SK-N-SH (cell line): ENCODE data around the gene TIMP2. TPM values are rescaled to one million over a fixed set of nuclear protein-coding genes. Genes with fewer than 3 reads are reported as not detected.

ENCODE experiments used
- CTCF ChIA-PET: fragments of 300-600, 350-600 bp; formaldehyde crosslinking; extraction: SDS; loops from one replicate; lab custom pipeline; 2021; lab: Yijun Ruan, JAX
- POLR2A ChIA-PET: fragments of 350-600 bp; sonication (Branson Sonifier 250); formaldehyde crosslinking; extraction: SDS; loops from one replicate; lab custom pipeline; 2020; ENCODE audit warnings: antibody characterized with exemption, inconsistent platforms; lab: Yijun Ruan, JAX
- DNase-seq: peaks from one replicate; pipeline ENCODE4 v3.0.0; 2012
- H2AFZ ChIP-seq: fragments of 200-600 bp; sonication (generic); 2 replicates; pipeline ENCODE4 v1.8.1; 2016; ENCODE audit warnings: antibody characterized with exemption, mild to moderate bottlenecking, low read depth
- H3F3A ChIP-seq: fragments of 200-600 bp; sonication (generic); replicated peaks from 2 replicates; pipeline ENCODE3; 2016; ENCODE audit warnings: antibody characterized with exemption, mild to moderate bottlenecking; ENCODE audit not compliant: insufficient read depth
- H3K27ac ChIP-seq, 2 experiments: fragments of 200-500 bp in 1 of 2; fragments of 200-600 bp in 1 of 2; sonication (Bioruptor generic) in 1 of 2; sonication (generic), shearing (Covaris generic) in 1 of 2; 2 replicates each; pipeline versions ENCODE4 v1.5.1 to v1.6.1; 2014 to 2016; ENCODE audit warnings: low read depth in 2 of 2, inconsistent platforms in 1 of 2, low read length in 1 of 2, mild to moderate bottlenecking in 1 of 2, mixed read lengths in 1 of 2
- H3K27me3 ChIP-seq: fragments of 200-600 bp; sonication (generic), shearing (Covaris generic); 2 replicates; pipeline ENCODE4 v1.6.1; 2016; ENCODE audit warnings: mixed run types; ENCODE audit not compliant: insufficient read depth
- H3K36me3 ChIP-seq, 2 experiments: fragments of 200-500 bp in 1 of 2; fragments of 200-600 bp in 1 of 2; sonication (Bioruptor generic) in 1 of 2; sonication (generic) in 1 of 2; replicated peaks in 1 of 2; 2 replicates each; pipeline versions ENCODE3 to v1.5.1; 2014 to 2016; ENCODE audit warnings: low read length in 1 of 2, mild to moderate bottlenecking in 1 of 2; ENCODE audit not compliant: insufficient read depth in 2 of 2, control insufficient read depth in 1 of 2
- H3K4me1 ChIP-seq, 2 experiments: fragments of 200-500 bp in 1 of 2; fragments of 200-600 bp in 1 of 2; sonication (Bioruptor generic) in 1 of 2; sonication (generic), shearing (Covaris generic) in 1 of 2; 2 replicates each; pipeline versions ENCODE4 v1.5.1 to v1.6.1; 2014 to 2016; ENCODE audit warnings: low read depth in 1 of 2, low read length in 1 of 2, mixed run types in 1 of 2; ENCODE audit not compliant: insufficient read depth in 2 of 2, control insufficient read depth in 1 of 2
- H3K4me2 ChIP-seq: fragments of 200-600 bp; sonication (generic), shearing (Covaris generic); 2 replicates; pipeline ENCODE4 v1.6.1; 2017; ENCODE audit warnings: mixed run types
- H3K4me3 ChIP-seq, 2 experiments: fragments of 200-500 bp in 1 of 2; fragments of 200-600 bp in 1 of 2; sonication (Bioruptor generic) in 1 of 2; sonication (generic), shearing (Covaris generic) in 1 of 2; 2 replicates each; pipeline versions ENCODE4 v1.5.1 to v1.8.1; 2014 to 2016; ENCODE audit warnings: low read depth in 2 of 2, inconsistent platforms in 1 of 2, low read length in 1 of 2, mild to moderate bottlenecking in 1 of 2, mixed read lengths in 1 of 2, moderate library complexity in 1 of 2
- H3K79me2 ChIP-seq: fragments of 200-600 bp; sonication (generic); 2 replicates; pipeline ENCODE4 v1.8.1; 2017; ENCODE audit warnings: mild to moderate bottlenecking; ENCODE audit not compliant: insufficient read depth
- H3K9ac ChIP-seq: fragments of 200-600 bp; sonication (generic); 2 replicates; pipeline ENCODE4 v1.6.1; 2017; ENCODE audit warnings: mixed run types
- H3K9me2 ChIP-seq: fragments of 200-600 bp; sonication (generic); 2 replicates; pipeline ENCODE4 v1.6.1; 2017; ENCODE audit warnings: mixed run types
- H3K9me3 ChIP-seq: fragments of 200-600 bp; sonication (generic); 2 replicates; pipeline ENCODE4 v1.6.1; 2017; ENCODE audit warnings: mixed run types, mild to moderate bottlenecking, moderate library complexity
- H4K20me1 ChIP-seq: fragments of 200-600 bp; sonication (generic); 2 replicates; pipeline ENCODE4 v1.6.1; 2017; ENCODE audit warnings: mild to moderate bottlenecking, mixed run types; ENCODE audit not compliant: insufficient read depth
- CHD2 ChIP-seq: fragments of 150-350 bp; IDR thresholded peaks from 2 replicates; pipeline ENCODE4 v1.6.1; 2018; ENCODE audit warnings: low read length; ENCODE audit not compliant: partially characterized antibody
- CTCF ChIP-seq: fragments of 200-600 bp; sonication (generic); IDR thresholded peaks from 2 replicates; pipeline ENCODE4 v1.6.1; 2017; ENCODE audit warnings: antibody characterized with exemption, mild to moderate bottlenecking, moderate library complexity
- ELF1 ChIP-seq: IDR thresholded peaks from 2 replicates; pipeline ENCODE4 v1.4.0; 2012
- EZH2phosphoT487 ChIP-seq: fragments of 200-600 bp; sonication (generic); IDR thresholded peaks from 2 replicates; pipeline ENCODE4 v1.6.1; 2017; ENCODE audit warnings: low read depth, mixed run types, mild to moderate bottlenecking, antibody characterized with exemption, moderate library complexity, borderline replicate concordance
- FOSL2 ChIP-seq: IDR thresholded peaks from 2 replicates; pipeline ENCODE4 v1.4.0; 2012; ENCODE audit warnings: low read depth, mild to moderate bottlenecking, moderate library complexity, borderline replicate concordance
- FOXJ3 ChIP-seq: sonication (generic); formaldehyde crosslinking; IDR thresholded peaks from 2 replicates; pipeline ENCODE4 v1.5.1; 2020; ENCODE audit warnings: mild to moderate bottlenecking, missing genetic modification reagents
- GABPA ChIP-seq: IDR thresholded peaks from 2 replicates; pipeline ENCODE4 v1.4.0; 2012; ENCODE audit warnings: low read depth, mild to moderate bottlenecking
- IRF3 ChIP-seq: fragments of 150-350 bp; IDR thresholded peaks from 2 replicates; pipeline ENCODE4 v1.6.1; 2016; ENCODE audit warnings: mild to moderate bottlenecking, low read depth, low read length
- MAX ChIP-seq: IDR thresholded peaks from 2 replicates; pipeline ENCODE4 v1.4.0; 2012; ENCODE audit warnings: low read depth
- MEF2A ChIP-seq: IDR thresholded peaks from 2 replicates; pipeline ENCODE4 v1.4.0; 2012; ENCODE audit warnings: low read depth, borderline replicate concordance
- MXI1 ChIP-seq: IDR thresholded peaks from 2 replicates; pipeline ENCODE4 v1.6.1; 2012; ENCODE audit warnings: mild to moderate bottlenecking, low read depth, low read length, improper control_type of control experiment
- NRF1 ChIP-seq: IDR thresholded peaks from 2 replicates; pipeline ENCODE4 v1.6.1; 2012; ENCODE audit warnings: low read depth, mild to moderate bottlenecking, low read length
- PBX3 ChIP-seq: IDR thresholded peaks from 2 replicates; pipeline ENCODE4; 2012
- POLR2AphosphoS5 ChIP-seq: IDR thresholded peaks from 2 replicates; pipeline ENCODE4 v1.6.1; 2012; ENCODE audit warnings: low read depth, low read length
- RAD21 ChIP-seq: IDR thresholded peaks from 2 replicates; pipeline ENCODE4 v1.6.1; 2012; ENCODE audit warnings: mild to moderate bottlenecking, low read length
- RCOR1 ChIP-seq: fragments of 150-350 bp; IDR thresholded peaks from 2 replicates; pipeline ENCODE4 v1.6.1; 2017; ENCODE audit warnings: antibody characterized with exemption, low read length
- RFX5 ChIP-seq: IDR thresholded peaks from 2 replicates; pipeline ENCODE4 v1.6.1; 2012; ENCODE audit warnings: mild to moderate bottlenecking, improper control_type of control experiment, low read length
- RXRA ChIP-seq: IDR thresholded peaks from 2 replicates; pipeline ENCODE4 v1.4.0; 2012; ENCODE audit warnings: low read depth, mild to moderate bottlenecking, borderline replicate concordance
- SMC3 ChIP-seq: IDR thresholded peaks from 2 replicates; pipeline ENCODE4 v1.6.1; 2012; ENCODE audit warnings: low read depth, low read length, improper control_type of control experiment
- TAF1 ChIP-seq: IDR thresholded peaks from 2 replicates; pipeline ENCODE4 v1.6.1; 2012; ENCODE audit warnings: low read depth, mild to moderate bottlenecking, low read length, moderate library complexity, borderline replicate concordance
- TCF12 ChIP-seq: IDR thresholded peaks from 2 replicates; pipeline ENCODE4 v1.4.0; 2012
- TEAD4 ChIP-seq: IDR thresholded peaks from 2 replicates; pipeline ENCODE4 v1.4.0; 2012; ENCODE audit warnings: mild to moderate bottlenecking, borderline replicate concordance; ENCODE audit not compliant: insufficient read depth
- YY1 ChIP-seq: IDR thresholded peaks from 2 replicates; pipeline ENCODE4 v1.4.0; 2012; ENCODE audit warnings: low read depth, mild to moderate bottlenecking
- ZBTB33 ChIP-seq: IDR thresholded peaks from 2 replicates; pipeline ENCODE4 v1.4.0; 2012; ENCODE audit warnings: low read depth, borderline replicate concordance
- WGBS: methylation state at CpG from one replicate; pipeline ENCODE4 v1.1.6; 2017; ENCODE audit warnings: low lambda C conversion rate; 5-methylcytosine and 5-hydroxymethylcytosine counted together
- polyA plus RNA-seq, 3 experiments: library from polyadenylated mRNA; depleted of rRNA; stranded (reverse); fragments of >200 nt; gene quantifications; 2 replicates each; pipeline ENCODE4 v1.2.3, GENCODE V29; 2012

Gene TIMP2
- polyA plus RNA-seq, 1 of the 3 experiments (the other 2 are of a cell fraction) = 441 TPM

- Histone ChIP-seq H3K4me2 (peak overlapping the region; percentile 61), H3K79me2 (peaks cover 65% of the 10 kb centered on the region), H4K20me1 (no peaks in the 10 kb centered on the region), H3K9me3 (no peaks in the 10 kb centered on the region), H3K4me3 (peak overlapping the region in 1 of 2 experiments; percentile 1; a peak in 1 of 4 replicates), H2AFZ (no peak overlapping the region; the same call in 1 of the 2 replicates), H3K27me3 (no peaks in the 10 kb centered on the region), H3K9me2 (no peaks in the 10 kb centered on the region), H3K9ac (peak overlapping the region; percentile 58), H3K27ac (peak overlapping the region; percentile 50 to 98), H3K36me3 (peaks cover 4 to 55% of the 10 kb centered on the region in 2 experiments), H3F3A (peaks cover 49% of the 10 kb centered on the region), H3K4me1 (peaks cover 3 to 7% of the 10 kb centered on the region in 2 experiments; a peak in 3 of 4 replicates)
- WGBS = 38% methylated on average over 17 of the region's 17 CpGs
- no peak for DNase-seq
- POLR2A ChIA-PET = no interaction called here
- CTCF ChIA-PET = interaction anchor here (1.8 to 17.6 kb wide), 3 partner anchors 10 to 106 kb away, joined by 5 to 458 read pairs (median 7); partner anchors contain the start of gene LGALS3BP
- TF ChIP-seq POLR2AphosphoS5 = peak; percentile 67
- peak; percentile 90 for TF ChIP-seq FOSL2
- TF ChIP-seq IRF3 = no peak
- TF ChIP-seq RXRA = peak; percentile 84; the same call in 1 of the 2 replicates
- TF ChIP-seq RFX5 = no peak
- TF ChIP-seq EZH2phosphoT487 = no peak
- no peak for TF ChIP-seq RCOR1
- no peak for TF ChIP-seq MXI1
- peak; percentile 67 for TF ChIP-seq ELF1
- no peak for TF ChIP-seq SMC3
- no peak for TF ChIP-seq ZBTB33
- 0 out of 2 replicates have a peak, but pooled peaks have one; percentile 45 for TF ChIP-seq TEAD4
- TF ChIP-seq MAX = peak; percentile 99
- TF ChIP-seq YY1 = peak; percentile 76; the same call in 1 of the 2 replicates
- peak; percentile 49; the same call in 1 of the 2 replicates for TF ChIP-seq TAF1
- no peak for TF ChIP-seq MEF2A
- TF ChIP-seq CHD2 = no peak
- TF ChIP-seq FOXJ3 (CRISPR knock-in tag) = no peak
- peak; percentile 34; the same call in 1 of the 2 replicates for TF ChIP-seq PBX3
- no peak for TF ChIP-seq RAD21
- no peak for TF ChIP-seq NRF1
- TF ChIP-seq TCF12 = peak; percentile 64
- no peak for TF ChIP-seq GABPA
- TF ChIP-seq CTCF = no peak
Observed at GRCh38 chr17:78862073-78863023, 62.8 kb downstream of the TIMP2 start.
